NCI-H1417 (cell line): ENCODE results near the gene CDH4.
"Not testable (repeated sequence)": the region's sequence is repeated elsewhere in the genome, so short reads cannot be mapped to it uniquely, and the experiment has no call there.

ENCODE experiments used
- DNase-seq, 3 experiments: peaks; one replicate each; lab custom pipeline; 2025; lab: John Stamatoyannopoulos, UW

Gene CDH4

GRCh38 chr20:61944967-61945366 lies 692.9 kb downstream of the CDH4 start:
- DNase-seq, result not testable (repeated sequence)

GRCh38 chr20:61945495-61945894 lies 693.4 kb downstream of the CDH4 start:
- DNase-seq, result not testable (repeated sequence)

DNA sequence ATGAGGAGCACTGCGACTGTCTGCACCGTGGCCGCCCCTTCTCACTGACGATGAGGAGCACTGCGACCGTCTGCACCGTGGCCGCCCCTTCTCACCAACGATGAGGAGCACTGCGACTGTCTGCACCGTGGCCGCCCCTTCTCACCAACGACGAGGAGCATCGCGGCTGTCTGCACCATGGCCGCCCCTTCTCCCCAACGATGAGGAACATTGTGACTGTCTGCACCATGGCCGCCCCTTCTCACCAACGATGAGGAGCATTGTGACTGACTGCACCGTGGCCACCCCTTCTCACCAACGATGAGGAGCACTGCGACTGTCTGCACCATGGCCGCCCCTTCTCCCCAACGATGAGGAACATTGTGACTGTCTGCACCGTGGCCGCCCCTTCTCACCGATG lies 696.0 kb downstream of the CDH4 start:
- not testable (repeated sequence) for DNase-seq

DNA sequence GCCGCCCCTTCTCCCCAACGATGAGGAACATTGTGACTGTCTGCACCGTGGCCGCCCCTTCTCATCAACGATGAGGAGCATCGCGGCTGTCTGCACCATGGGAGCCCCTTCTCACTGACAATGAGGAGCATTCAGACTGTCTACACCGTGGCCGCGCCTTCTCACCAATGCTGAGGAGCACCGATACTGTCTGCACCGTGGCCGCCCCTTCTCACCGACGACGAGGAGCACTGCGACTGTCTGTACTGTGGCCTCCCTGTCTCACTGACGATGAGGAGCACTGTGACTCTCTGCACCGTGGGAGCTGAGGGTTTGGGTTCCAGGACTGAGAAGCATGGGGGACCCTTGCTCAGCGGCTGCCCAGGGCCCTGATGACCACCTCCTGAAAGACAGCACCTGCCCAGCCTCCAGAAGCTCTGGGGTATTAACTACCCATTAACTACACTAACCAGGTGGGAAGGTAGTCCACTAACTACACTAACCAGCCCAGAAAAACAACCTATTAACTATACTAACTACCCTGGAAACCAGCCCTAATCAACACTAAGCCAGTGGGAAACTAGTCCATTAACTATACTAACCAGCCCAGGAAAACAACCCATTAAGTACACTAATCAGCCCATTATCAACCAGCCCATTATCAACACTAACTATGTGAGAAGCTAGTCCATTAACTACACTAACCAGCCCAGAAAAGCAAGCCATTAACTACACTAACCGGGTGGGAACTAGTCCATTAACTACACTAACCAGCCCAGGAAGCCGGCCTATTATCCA lies 696.7 kb downstream of the CDH4 start:
- DNase-seq, result no peak

- no peak for DNase-seq
Measured at GRCh38 chr20:61949363-61949713, 697.3 kb downstream of the CDH4 start.

DNA sequence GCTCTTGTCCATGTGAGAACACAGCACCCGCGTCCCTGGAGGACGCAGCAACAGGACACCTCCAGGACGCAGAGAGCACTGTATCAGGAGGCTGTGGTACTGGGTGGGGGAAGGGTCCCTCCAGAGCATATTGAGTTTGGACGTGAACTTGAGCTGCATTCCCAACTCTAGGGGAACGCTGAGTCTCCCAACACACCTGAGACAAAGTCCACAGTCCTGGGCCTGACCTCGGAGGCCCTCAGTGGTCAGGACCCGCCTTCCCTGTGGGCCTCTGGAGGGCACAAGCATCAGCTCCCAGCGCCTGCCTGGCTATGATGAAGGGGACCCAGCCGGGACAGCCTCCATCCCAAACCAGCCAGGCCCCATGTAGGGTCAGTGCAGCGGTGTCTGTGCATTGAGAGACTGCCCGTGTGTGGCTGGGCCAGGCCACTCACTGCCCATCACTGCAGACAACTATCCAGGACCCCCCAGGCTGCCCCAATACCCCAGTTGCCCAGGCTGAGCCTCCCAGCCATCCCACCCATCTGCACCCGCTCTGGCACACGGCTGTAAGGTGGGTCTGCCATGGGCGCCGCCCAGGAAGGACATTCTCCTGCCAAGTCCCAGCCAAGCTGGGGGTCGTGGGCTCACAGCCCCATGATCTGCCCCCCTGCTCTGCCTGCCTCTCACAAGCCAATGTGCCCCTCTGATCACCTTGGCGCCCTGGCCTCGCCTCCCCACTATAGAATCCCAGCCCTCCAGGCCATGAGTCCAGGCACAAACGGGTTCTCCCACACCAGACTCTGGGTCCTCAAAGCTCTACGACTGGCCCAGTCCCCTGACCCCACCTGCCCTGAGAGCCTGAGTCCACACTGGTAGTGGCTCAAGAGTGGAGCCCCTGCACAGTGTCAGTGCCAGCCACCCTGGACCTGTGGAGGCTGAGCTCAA lies 697.9 kb downstream of the CDH4 start:
- no peak for DNase-seq

GRCh38 chr20:61950641-61951071 lies 698.6 kb downstream of the CDH4 start:
- no peak for DNase-seq

DNA sequence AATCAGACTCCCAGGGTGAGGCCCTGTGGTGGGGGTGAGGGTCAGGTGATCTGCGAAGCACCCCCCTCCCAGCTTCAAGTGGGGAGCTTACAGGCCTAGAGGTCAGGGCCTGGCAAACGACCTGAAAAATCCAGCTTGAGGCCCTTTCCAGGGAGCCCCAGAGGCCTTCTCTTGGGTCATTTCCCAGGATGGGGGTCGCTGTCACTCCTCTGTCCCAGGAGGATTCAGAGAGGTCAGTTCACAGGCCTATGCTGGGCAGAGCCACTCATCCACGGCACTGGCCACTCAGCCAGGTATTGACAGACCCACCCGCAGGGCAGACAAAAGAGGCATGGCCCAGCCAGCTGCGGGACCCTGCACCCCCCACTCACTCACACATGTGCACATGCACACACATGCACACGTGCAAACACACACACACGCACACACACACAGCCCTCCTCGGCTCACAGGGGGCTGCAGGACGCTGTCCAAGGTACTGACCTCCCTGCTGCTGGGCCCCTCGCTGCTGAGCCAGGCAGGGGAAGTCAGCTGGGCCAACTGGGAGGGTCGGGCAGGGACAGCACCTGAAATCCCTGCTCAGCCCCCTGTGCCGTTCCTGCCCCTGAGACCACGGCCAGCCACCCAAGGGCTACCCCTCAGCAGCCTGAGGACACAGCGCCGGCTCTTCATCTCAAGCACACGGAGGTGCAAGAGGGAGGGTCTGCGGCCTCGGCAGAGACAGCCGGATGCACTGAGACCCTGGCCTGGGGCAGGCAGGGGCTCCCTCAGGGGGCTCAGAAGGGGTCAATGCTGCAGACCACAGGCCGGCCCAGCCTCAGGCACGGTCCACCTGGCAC lies 699.9 kb downstream of the CDH4 start:
- peak in 1 of 3 experiments; percentile 57 for DNase-seq

- peak; percentile 12 to 77 (median 40) for DNase-seq
Measured at GRCh38 chr20:61953037-61954021, 701.3 kb downstream of the CDH4 start.

GRCh38 chr20:61954276-61955021 lies 702.4 kb downstream of the CDH4 start:
- peak in 2 of 3 experiments; percentile 70 to 91 for DNase-seq

- DNase-seq, result no peak
Measured at GRCh38 chr20:61955668-61956395, 703.8 kb downstream of the CDH4 start.

- peak in 1 of 3 experiments; percentile 37 for DNase-seq
Measured at GRCh38 chr20:61956396-61957342, 704.6 kb downstream of the CDH4 start.

DNA sequence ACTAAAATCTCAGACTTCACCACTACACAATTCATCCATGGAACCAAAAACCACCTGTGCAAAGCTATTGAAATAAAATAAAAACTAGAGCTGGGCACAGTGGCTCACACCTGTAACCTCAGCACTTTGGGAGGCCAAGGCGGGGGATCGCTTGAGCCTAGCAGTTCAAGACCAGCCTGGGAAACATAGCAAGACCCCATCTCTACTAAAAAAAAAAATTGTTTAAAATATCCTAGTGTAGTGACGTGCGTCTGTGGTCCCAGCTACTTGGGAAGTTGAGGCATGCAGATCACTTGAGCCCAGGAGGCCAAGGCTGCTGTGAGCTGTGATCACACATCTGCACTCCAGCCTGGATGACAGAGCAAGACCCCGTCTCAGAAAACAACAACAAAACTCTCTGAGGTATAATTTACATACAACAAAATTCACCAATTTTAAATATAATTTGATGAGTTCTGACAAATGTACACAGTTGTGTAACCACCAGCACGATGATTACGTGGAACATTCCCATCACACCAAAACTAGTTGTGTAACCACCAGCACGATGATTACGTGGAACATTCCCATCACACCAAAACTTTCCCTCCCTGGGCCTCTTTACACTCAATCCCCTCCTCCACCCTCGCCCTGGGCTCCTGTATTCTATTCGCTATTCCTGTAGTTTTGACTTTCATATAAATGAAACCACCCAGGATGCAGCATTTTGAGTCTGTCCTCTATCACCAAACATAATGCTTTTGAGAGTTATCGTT lies 706.1 kb downstream of the CDH4 start:
- no peak for DNase-seq

DNA sequence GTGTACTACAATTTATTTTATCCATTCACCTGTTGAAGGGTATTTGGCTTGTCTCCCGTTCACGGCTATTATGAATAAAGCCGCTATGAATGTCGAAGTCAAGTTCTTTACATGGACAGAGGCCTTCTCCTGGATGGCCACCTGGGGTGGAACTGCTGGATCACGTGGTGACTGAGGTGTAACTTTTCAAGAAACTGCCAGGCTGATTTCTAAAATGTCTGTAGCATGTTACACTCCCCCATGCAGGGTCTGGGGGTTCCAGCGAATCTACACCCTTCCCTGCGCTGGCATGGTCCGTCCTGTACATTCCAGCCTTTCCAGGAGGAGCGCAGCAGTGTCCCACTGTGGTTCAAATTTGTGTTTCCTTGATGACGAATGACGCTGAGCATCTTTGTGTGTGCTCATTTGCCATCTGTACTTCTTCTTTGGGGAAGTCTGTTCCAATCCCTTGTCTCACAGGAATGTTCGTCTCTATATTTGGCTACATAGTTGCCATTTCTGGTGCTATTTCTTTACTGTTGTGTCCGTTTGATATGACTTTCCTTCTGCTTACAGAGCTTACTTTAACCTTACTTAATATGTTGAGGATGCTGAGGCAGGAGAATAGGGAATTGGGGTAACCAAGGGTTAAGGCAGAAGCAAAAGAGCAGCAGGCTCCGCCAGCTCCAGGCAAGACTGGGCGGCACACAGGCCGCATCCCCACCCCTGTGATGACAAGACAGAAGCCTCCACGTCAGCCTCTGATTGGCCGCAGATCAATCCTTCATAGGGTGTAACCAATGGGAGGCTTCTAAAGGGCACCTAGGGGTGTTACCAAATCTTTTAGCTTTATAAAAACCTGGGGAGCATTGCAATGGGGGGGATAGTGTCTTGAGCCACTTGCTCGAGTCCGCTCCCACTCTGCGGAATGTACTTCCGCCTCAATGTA lies 707.0 kb downstream of the CDH4 start:
- no peak for DNase-seq

DNA sequence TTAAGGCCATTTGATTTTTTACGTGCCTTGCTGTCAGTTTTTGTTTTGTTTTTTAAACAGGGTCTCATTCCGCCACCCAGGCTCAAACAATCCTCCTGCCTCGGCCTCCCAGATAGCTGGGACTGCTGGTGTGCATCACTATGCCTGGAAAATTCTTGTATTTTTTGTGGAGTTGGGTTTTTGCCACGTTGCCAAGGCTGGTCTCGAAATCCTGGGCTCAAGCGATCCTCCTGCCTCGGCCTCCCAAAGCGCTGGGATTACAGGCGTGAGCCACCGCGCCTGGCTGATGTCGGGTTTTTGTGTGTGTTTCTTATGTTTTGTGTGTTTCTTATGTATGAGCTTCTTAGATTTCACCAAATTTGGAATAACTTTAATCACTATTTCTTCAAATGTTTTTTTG lies 708.8 kb downstream of the CDH4 start:
- no peak for DNase-seq

GRCh38 chr20:61963149-61963548 lies 711.1 kb downstream of the CDH4 start:
- no peak for DNase-seq
